B cell (primary cell): ENCODE results near the gene RHOH. TPM values are rescaled to one million over a fixed set of nuclear protein-coding genes. Genes with fewer than 3 reads are reported as not detected.

ENCODE experiments used
- ATAC-seq: fragments of 200-7000 bp; cut with Tn5 transposase; one replicate; pipeline ENCODE4 v1.10.0; 2021; ENCODE audit warnings: low read depth, mild to moderate bottlenecking, moderate number of reproducible peaks, moderate library complexity
- CTCF ChIA-PET: fragments of 350-600 bp; sonication (Branson Sonifier 250); formaldehyde crosslinking; loops from one replicate; lab custom pipeline; 2021; ENCODE audit warnings: antibody characterized with exemption, inconsistent platforms; lab: Charles Lee
- POLR2A ChIA-PET: fragments of 350-600 bp; sonication (Branson Sonifier 250); formaldehyde crosslinking; loops from one replicate; lab custom pipeline; 2021; ENCODE audit warnings: antibody characterized with exemption; lab: Charles Lee
- DNase-seq: peaks from one replicate; pipeline ENCODE4 v3.0.0; 2013
- H2AFZ ChIP-seq: 2 replicates; pipeline ENCODE4 v1.6.1; 2012; ENCODE audit warnings: mild to moderate bottlenecking, low read depth, low read length; ENCODE audit not compliant: insufficient read depth, poor library complexity, severe bottlenecking
- H3K27ac ChIP-seq, 2 donors: 1 replicate in 1 of 2; 2 replicates in 1 of 2; pipeline ENCODE4 v1.5.1; 2012 to 2013; ENCODE audit warnings: low read length in 2 of 2, mild to moderate bottlenecking in 2 of 2, moderate library complexity in 1 of 2
- H3K27me3 ChIP-seq, 4 experiments: fragments of 200-600 bp in 1 of 4; sonication (generic) in 1 of 4; replicated peaks in 1 of 4; 1 replicate in 2 of 4; 2 replicates in 2 of 4; pipeline versions ENCODE4 v1.6.1 to v1.7.0; 2013 to 2016; ENCODE audit warnings: low read length in 3 of 4, mild to moderate bottlenecking in 2 of 4, mixed read lengths in 1 of 4, moderate library complexity in 1 of 4; ENCODE audit not compliant: insufficient read depth in 4 of 4, control insufficient read depth in 3 of 4; ENCODE audit errors: control extremely low read depth in 1 of 4
- H3K36me3 ChIP-seq, 2 experiments: replicated peaks in 1 of 2; 1 replicate in 1 of 2; 2 replicates in 1 of 2; pipeline versions ENCODE4 v1.6.1 to v1.7.1; 2013; ENCODE audit warnings: low read length in 1 of 2; ENCODE audit not compliant: insufficient read depth in 2 of 2, control insufficient read depth in 1 of 2; ENCODE audit errors: control extremely low read depth in 1 of 2, extremely low read depth in 1 of 2
- H3K4me1 ChIP-seq, 2 donors: fragments of 200-600 bp in 1 of 2; sonication (generic) in 1 of 2; 1 replicate in 1 of 2; 2 replicates in 1 of 2; pipeline versions ENCODE4 v1.5.1 to v1.6.1; 2013 to 2017; ENCODE audit warnings: low read length in 2 of 2; ENCODE audit not compliant: control insufficient read depth in 2 of 2, insufficient read depth in 2 of 2
- H3K4me2 ChIP-seq: replicated peaks from 2 replicates; pipeline ENCODE3; 2012; ENCODE audit warnings: mild to moderate bottlenecking, low read depth, low read length; ENCODE audit not compliant: poor library complexity, severe bottlenecking
- H3K4me3 ChIP-seq, 5 experiments: fragments of 200-600 bp in 1 of 5; sonication (generic) in 1 of 5; 1 replicate in 3 of 5; 2 replicates in 2 of 5; pipeline versions ENCODE4 v1.5.1 to v1.7.0; 2011 to 2016; ENCODE audit warnings: low read length in 4 of 5, mild to moderate bottlenecking in 4 of 5, low read depth in 2 of 5, control low read depth in 1 of 5, moderate library complexity in 1 of 5; ENCODE audit not compliant: insufficient read depth in 1 of 5; ENCODE audit errors: control extremely low read depth in 1 of 5, extremely low read depth in 1 of 5
- H3K79me2 ChIP-seq: fragments of 200-600 bp; sonication (generic); one replicate; pipeline ENCODE4 v1.6.0; 2016; ENCODE audit warnings: low read length; ENCODE audit not compliant: control insufficient read depth, insufficient read depth
- H3K9ac ChIP-seq: fragments of 200-600 bp; sonication (generic); 2 replicates; pipeline ENCODE4 v1.6.1; 2017; ENCODE audit warnings: mild to moderate bottlenecking, low read length, moderate library complexity
- H3K9me3 ChIP-seq, 3 donors: one replicate each; pipeline versions ENCODE4 v1.6.1 to v1.7.1; 2013; ENCODE audit warnings: low read length in 2 of 3; ENCODE audit not compliant: control insufficient read depth in 2 of 3, insufficient read depth in 1 of 3; ENCODE audit errors: control extremely low read depth in 1 of 3
- H4K20me1 ChIP-seq: 2 replicates; pipeline ENCODE4 v1.6.0; 2012; ENCODE audit warnings: mild to moderate bottlenecking, low read length; ENCODE audit not compliant: insufficient read depth, control insufficient read depth, poor library complexity, severe bottlenecking
- H3K27ac Mint-ChIP-seq: one replicate; pipeline ENCODE4 v1.8.0; 2021; ENCODE audit warnings: mixed read lengths
- H3K27me3 Mint-ChIP-seq: one replicate; pipeline ENCODE4 v1.8.0; 2021; ENCODE audit warnings: mixed read lengths
- H3K4me1 Mint-ChIP-seq: one replicate; pipeline ENCODE4 v1.8.0; 2021; ENCODE audit warnings: mixed read lengths
- H3K4me3 Mint-ChIP-seq: one replicate; pipeline ENCODE4 v1.8.0; 2021; ENCODE audit warnings: mixed read lengths
- H3K9me3 Mint-ChIP-seq: one replicate; pipeline ENCODE4 v1.8.0; 2022; ENCODE audit warnings: mixed read lengths; ENCODE audit not compliant: insufficient read depth
- CTCF ChIP-seq: fragments of 200-600 bp; IDR thresholded peaks from one replicate; pipeline ENCODE4 v1.8.0; 2022; ENCODE audit warnings: antibody characterized with exemption, mild to moderate bottlenecking
- EZH2 ChIP-seq: IDR thresholded peaks from 2 replicates; pipeline ENCODE4 v1.6.1; 2012; ENCODE audit warnings: borderline replicate concordance, low read depth, mild to moderate bottlenecking, moderate library complexity, low read length; ENCODE audit not compliant: insufficient read depth, poor library complexity, severe bottlenecking
- WGBS: methylation state at CpG from one replicate; pipeline ENCODE4 v1.1.5; 2013; ENCODE audit warnings: missing lambda C conversion rate; ENCODE audit not compliant: insufficient coverage; 5-methylcytosine and 5-hydroxymethylcytosine counted together
- intact Hi-C: fragments of 100-400 bp; cut with micrococcal nuclease; formaldehyde crosslinking; loops from one replicate; pipeline ENCODE4 v1.10.0; 2022
- polyA plus RNA-seq: library from polyadenylated mRNA; depleted of rRNA; stranded (reverse); fragments of >200 nt; gene quantifications from 2 replicates; pipeline ENCODE4 v1.2.3, GENCODE V29; 2012
- total RNA-seq, 2 donors: library from RNA; stranded (reverse); fragments of 120-200 nt in 1 of 2; gene quantifications; 1 replicate in 1 of 2; 2 replicates in 1 of 2; pipeline versions ENCODE4 v1.2.3 to v1.2.4, GENCODE V29; 2013 to 2022

The RHOH gene
- total and polyA plus RNA-seq, 2 donors (not counting 1 experiment from before 2014, with no cell fraction given): 118 to 209 TPM

GRCh38 chr4:40186665-40187014 lies 10.2 kb upstream of the RHOH start:
- H3K27ac ChIP-seq: peak overlapping the region; percentile 92 to 94
- ATAC-seq (no peak), DNase-seq (peak; percentile 10)
- CTCF ChIA-PET: interaction anchor here (1.2 to 9.3 kb wide), 10 partner anchors 9 to 139 kb away, joined by 4 to 93 read pairs (median 8); partner anchors contain the start of gene RHOH
- H3K9me3 Mint-ChIP-seq: no peaks in the 10 kb centered on the region
- H3K9ac ChIP-seq: peak overlapping the region; percentile 58
- POLR2A ChIA-PET: interaction anchor here (0.6 to 4.1 kb wide), 9 partner anchors 9 to 130 kb away, joined by 3 to 40 read pairs (median 3); no protein-coding TSS in a partner anchor
- H3K27me3 Mint-ChIP-seq: no peaks in the 10 kb centered on the region
- no peaks in the 10 kb centered on the region for H3K9me3 ChIP-seq
- peak overlapping the region; percentile 85 for H3K4me3 Mint-ChIP-seq
- H3K4me1 Mint-ChIP-seq: peaks cover 77% of the 10 kb centered on the region
- TF ChIP-seq EZH2 (no peak), CTCF (no peak)
- intact Hi-C loops: loop anchor here (1.0 kb wide), 2 partner anchors 10 to 119 kb away; no protein-coding TSS in a partner anchor
- peak overlapping the region; percentile 80 for H3K4me2 ChIP-seq
- peaks cover 60 to 88% of the 10 kb centered on the region in 2 donors for H3K4me1 ChIP-seq
- no peaks in the 10 kb centered on the region for H4K20me1 ChIP-seq
- H3K4me3 ChIP-seq: peak overlapping the region in 4 of 5 experiments; percentile 5 to 61 (median 36)
- H3K27ac Mint-ChIP-seq: peak overlapping the region; percentile 97
- no peaks in the 10 kb centered on the region for H3K36me3 ChIP-seq
- no peaks in the 10 kb centered on the region for H3K27me3 ChIP-seq
- H3K79me2 ChIP-seq: peaks cover 56% of the 10 kb centered on the region
- no CpG with 5 or more reads among the region's 1 CpG for WGBS
- H2AFZ ChIP-seq: no peak overlapping the region

GRCh38 chr4:40187386-40187906 lies 9.4 kb upstream of the RHOH start:
- intact Hi-C loops: no loop called here
- no CpG with 5 or more reads among the region's 4 CpGs for WGBS
- Histone ChIP-seq H2AFZ (no peak overlapping the region), H3K9me3 (no peaks in the 10 kb centered on the region), H3K27me3 (no peaks in the 10 kb centered on the region), H3K4me3 (no peak overlapping the region), H4K20me1 (no peaks in the 10 kb centered on the region), H3K9ac (no peak overlapping the region), H3K4me1 (peaks cover 60 to 88% of the 10 kb centered on the region in 2 donors), H3K36me3 (no peaks in the 10 kb centered on the region), H3K27ac (peak overlapping the region in 1 of 2 donors; percentile 94), H3K79me2 (peaks cover 64% of the 10 kb centered on the region), H3K4me2 (peak overlapping the region; percentile 80)
- ATAC-seq (no peak), DNase-seq (no peak)
- Mint-ChIP-seq H3K27me3 (no peaks in the 10 kb centered on the region), H3K4me1 (peaks cover 78% of the 10 kb centered on the region), H3K9me3 (no peaks in the 10 kb centered on the region), H3K27ac (peak overlapping the region; percentile 64), H3K4me3 (no peak overlapping the region)
- TF ChIP-seq CTCF: no peak
- no peak for TF ChIP-seq EZH2
- POLR2A ChIA-PET: interaction anchor here (0.7 to 4.1 kb wide), 3 partner anchors 12 to 31 kb away, joined by 3 to 34 read pairs (median 3); no protein-coding TSS in a partner anchor
- CTCF ChIA-PET: interaction anchor here (0.8 to 9.3 kb wide), 6 partner anchors 9 to 138 kb away, joined by 4 to 93 read pairs (median 18); partner anchors contain the start of gene RHOH
